CD4-positive, alpha-beta T cell treated with Interleukin-17A for 1 hour (primary cell): ENCODE results near the gene PIGT.
"Not testable (repeated sequence)": the region's sequence is repeated elsewhere in the genome, so short reads cannot be mapped to it uniquely, and the experiment has no call there.

Experiments
- DNase-seq: peaks from one replicate; pipeline ENCODE4 v3.0.0-alpha.2; 2020

The PIGT gene

DNA sequence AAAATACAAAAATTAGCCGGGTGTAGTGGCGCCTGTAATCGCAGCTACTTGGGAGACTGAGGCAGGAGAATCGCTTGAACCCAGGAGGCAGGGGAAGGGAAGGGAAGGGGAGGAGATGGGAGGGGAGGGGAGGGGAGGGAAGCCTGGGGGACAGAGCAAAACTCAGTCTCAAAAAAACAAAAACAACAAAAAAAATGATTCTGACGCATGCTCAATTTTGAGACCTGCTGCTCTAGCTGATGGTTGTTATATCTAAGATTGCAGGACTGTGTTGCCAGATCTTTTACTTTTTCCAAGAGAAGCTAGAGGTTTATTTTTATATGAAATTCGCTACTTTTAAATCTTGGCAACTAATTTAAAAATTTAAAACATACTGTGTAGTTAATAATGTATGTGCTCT, 51.2 kb downstream of the PIGT start:
- DNase-seq, result no peak

DNA sequence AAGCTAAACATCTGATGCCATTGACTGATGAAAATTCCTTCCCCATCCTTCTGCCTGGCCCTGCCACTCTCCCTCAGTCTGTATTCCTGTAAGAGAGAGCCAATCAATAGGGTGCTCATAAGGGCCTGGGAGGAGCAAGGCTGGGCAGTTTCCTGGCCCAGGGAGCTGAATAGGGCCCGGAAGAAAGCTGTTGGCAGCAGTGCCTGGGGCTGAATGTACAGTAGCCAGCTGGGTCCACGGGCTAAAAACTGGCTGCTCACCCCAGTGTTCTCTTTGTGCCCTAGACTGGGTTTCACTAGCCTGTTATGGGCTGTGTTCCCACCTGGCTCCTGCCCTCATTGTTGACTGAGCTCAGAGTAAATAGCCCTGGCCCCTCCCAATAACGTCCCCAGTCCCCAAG, 51.9 kb downstream of the PIGT start:
- DNase-seq, result no peak

DNA sequence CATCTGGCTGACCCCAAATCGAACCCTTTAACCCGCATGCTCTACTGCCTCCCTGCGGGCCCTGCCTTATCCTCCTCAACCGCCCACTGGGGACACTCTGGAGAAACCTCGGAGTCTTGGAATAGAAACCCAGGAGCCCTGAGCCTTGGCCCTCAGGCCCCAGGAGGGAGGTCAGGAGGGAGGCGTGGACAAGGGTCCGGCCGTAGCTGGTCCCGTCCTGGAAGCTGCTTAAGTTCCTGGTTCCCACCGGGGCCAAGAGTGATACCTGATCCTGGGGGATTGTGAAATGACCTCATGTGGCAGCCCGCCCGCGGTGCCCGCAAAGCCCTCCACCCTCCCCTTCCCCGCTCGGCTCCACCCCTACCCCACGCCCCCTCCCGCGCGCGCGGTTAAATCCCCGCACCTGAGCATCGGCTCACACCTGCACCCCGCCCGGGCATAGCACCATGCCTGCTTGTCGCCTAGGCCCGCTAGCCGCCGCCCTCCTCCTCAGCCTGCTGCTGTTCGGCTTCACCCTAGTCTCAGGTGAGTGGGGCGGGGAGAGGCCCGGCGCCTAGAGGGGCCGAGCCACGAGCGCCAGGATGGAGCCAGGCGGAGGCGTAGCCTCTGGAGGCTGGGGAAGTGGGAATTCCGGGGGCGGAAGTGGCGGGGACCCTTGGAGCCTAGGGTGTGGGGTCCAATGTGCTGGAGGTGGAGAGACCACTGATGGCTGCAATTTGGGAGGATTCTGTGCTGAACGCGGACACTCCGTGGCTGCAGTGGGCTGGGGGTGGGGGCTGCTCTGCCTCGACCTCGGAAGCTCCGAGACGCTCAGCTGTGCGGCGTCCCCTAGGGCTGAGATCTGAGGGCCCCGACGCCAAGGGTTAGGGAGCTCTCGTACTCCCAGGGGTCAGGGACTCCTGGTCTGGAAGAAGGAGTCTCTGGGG, 53.7 kb downstream of the PIGT start, which contains the start of gene WFDC2:
WFDC2 (plus strand) TSS at position 418 of the 926 bp plus-strand sequence; CDS start at position 447, 29 bp downstream.
- DNase-seq, result no peak

DNA sequence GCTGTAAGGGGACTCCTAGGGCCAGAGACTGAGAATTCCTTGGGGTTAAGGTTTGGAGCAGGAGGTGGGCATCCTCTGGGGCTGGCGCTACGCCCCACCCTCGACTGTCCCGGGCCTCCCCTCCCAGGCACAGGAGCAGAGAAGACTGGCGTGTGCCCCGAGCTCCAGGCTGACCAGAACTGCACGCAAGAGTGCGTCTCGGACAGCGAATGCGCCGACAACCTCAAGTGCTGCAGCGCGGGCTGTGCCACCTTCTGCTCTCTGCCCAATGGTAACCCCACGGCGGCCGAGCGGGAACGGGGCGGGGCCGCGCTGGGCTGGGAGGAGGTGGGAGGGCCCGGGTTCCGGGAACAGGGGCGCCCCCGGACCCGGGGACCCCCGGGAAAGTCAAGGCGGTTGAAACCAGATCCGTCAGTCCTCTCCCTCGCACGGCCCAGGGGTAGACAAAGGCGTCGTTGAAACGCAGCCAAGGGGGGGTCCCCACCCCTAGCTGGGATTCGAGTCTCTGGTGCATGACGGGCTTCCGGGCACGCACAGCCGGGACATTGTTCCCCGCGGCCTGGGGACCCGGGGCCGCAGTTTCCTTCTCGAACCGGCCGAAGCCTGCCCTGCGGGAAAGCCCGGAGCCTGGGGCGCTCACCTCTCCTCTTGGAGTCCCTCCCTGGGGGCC, 54.5 kb downstream of the PIGT start:
- DNase-seq, result no peak

DNA sequence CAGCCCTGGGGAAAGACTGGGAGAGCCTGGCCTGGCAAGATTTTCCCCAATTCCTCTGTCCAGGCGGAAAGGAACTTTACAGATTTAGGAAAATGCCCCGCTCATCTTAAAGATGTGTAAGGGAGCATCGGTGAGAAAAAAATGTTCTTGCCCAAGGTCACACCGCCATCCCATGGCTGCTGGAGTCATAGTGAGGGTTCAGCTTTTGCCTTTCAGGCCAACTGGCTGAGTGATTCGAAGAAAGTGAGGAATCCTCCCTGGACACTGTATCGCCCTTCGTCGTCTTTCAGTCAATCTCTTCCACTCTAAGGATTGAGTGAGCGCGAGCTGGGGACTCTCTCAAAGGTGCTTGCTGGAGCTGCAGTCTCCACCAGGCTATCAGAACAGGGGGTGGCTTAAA, 55.0 kb downstream of the PIGT start:
- no peak for DNase-seq

DNA sequence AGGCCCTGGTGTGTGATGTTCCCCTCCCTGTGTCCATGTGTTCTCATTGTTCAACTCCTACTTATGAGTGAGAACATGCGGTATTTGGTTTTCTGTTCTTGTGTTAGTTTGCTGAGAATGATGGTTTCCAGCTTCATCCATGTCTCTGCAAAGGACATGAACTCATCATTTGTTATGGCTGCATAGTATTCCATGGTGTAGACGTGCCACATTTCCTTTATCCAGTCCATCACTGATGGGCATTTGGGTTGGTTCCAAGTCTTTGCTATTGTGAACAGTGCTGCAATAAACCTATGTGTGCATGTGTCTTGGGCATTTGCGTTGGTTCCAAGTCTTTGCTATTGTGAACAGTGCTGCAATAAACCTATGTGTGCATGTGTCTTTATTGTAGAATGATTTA, 56.3 kb downstream of the PIGT start:
- DNase-seq, result not testable (repeated sequence)
